ENCODE measurements around the gene PHACTR1.

DNA sequence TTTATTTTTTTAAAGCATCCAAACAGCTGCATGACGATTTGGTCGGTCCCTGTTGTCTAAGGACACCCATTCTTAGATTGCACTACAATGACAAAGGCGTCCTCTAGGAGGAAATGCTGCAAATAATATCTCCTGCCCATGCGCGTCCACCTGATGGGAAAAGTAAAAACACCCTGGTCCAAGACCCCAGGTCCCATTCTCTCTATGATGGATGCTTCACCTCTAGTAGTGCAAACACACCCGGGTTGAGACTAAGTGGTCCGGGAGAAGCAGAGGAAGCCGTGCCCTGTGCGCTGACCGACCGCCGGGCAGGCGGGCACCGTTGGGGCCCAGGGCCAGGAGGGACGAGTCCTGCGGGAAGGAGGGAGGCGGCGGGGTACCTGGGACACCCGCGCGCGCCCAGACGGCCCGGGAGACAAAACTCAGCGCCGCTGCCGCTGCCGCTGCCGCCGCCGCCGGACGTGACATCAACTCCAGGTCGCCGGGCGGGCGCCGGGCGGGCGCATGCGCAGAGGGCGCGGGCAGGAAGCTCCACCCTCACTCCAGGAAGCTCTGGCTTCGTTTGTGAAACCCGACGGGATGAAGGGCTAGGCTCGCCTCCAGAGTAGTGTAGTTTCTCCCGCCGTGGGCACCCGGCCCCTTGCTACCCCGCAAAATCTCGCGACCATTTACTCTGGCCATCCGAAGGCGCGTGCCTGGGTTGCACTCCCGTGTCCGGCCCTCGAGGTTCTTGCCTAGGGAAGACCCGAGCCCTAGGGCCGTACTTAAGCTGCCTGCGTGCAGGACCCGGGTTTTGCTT, 611.7 kb downstream of the PHACTR1 start, which contains the start of gene TBC1D7:
- no peak for TF ChIP-seq MAX (IDR thresholded peaks at IDR 0.05)
- TF ChIP-seq, protein P1, sequence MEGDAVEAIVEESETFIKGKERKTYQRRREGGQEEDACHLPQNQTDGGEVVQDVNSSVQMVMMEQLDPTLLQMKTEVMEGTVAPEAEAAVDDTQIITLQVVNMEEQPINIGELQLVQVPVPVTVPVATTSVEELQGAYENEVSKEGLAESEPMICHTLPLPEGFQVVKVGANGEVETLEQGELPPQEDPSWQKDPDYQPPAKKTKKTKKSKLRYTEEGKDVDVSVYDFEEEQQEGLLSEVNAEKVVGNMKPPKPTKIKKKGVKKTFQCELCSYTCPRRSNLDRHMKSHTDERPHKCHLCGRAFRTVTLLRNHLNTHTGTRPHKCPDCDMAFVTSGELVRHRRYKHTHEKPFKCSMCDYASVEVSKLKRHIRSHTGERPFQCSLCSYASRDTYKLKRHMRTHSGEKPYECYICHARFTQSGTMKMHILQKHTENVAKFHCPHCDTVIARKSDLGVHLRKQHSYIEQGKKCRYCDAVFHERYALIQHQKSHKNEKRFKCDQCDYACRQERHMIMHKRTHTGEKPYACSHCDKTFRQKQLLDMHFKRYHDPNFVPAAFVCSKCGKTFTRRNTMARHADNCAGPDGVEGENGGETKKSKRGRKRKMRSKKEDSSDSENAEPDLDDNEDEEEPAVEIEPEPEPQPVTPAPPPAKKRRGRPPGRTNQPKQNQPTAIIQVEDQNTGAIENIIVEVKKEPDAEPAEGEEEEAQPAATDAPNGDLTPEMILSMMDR (IDR thresholded peaks at IDR 0.05; ENCODE audit: low read depth, low read length, missing input control) = peak; percentile 27

Measured in liver (tissue), 2 donors.